ENCODE measurements around the gene HTR2B.
A peak's percentile ranks its signal among the peaks of the same experiment; 100 is the strongest.

HTR2B gene

DNA sequence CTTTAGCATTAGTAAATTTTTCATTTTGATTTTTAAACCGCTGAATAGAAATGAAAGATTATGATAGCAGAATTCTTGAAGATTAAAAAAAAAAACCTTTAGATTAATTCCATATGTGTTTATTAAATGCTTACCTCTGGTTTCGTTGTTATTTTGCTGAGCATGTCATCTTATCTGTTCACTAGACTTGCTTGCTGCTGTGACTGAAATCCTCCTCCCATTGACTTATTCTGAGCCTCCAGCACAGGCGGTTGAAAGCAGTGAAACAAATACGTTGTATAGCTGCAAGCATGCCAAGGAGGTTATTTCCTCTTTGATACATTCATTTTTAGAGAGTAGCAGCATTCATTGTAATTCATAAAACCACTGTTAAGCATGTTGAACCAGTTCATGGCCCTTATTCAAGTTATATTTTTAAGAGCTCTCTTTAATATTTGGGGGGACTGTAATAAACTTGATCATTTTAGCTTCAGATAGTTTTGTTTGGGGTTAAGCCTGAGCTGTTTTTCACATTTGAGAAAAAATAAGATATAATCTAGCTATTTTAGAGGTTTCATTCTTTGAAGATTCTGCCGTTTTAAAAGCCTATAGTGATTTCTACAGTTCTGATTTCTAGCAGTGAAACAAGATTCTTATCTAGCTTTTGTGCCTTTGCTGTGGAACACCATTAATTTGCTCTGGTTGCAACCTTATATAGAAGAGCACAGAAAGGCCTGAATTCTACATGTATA, at the start of gene HTR2B:
Gene HTR2B, minus strand, starts transcription at position 205 of the 731 bp plus-strand sequence. CDS start 1,278 bp downstream, outside the sequence.
- peaks cover 60% of the 10 kb centered on the region for H3K4me1 Mint-ChIP-seq
- no peak for TF ChIP-seq CTCF (IDR thresholded peaks at IDR 0.05; ENCODE audit: unreplicated experiment in 3 of 3)
- H3K4me3 Mint-ChIP-seq, result peak within 1 kb of the TSS; percentile 49 to 84 (median 66)
- H3K27ac Mint-ChIP-seq, result peak within 1 kb of the TSS; percentile 79 to 96 (median 90)
- no peaks in the 10 kb centered on the region for H3K9me3 Mint-ChIP-seq
- H3K27me3 Mint-ChIP-seq (ENCODE audit: low read depth), result no peaks in the 10 kb centered on the region
- no peaks in the 10 kb centered on the region for H3K36me3 Mint-ChIP-seq (ENCODE audit: low read depth)

DNA sequence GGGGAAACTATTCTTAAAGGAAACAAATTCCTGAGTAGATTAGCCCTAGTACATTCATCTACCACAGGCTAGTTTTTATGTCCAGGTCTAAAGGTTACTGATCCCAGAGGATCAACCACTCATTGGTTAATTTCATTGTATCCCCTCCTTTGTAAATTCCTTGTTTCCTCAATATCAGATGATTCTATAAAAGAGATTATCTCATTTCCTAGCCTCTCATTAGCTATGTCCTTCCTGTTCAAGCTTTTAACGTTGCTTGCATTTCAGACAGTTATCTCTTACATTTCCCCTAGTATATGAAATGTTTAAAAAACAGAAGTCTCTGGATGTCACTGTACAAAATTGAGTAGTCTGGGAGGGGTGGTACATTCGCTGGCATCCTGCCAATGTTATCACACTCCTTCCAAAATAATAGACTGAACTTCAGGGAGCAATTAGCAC, 49.4 kb upstream of the HTR2B start:
- H3K27me3 Mint-ChIP-seq (ENCODE audit: low read depth), result no peaks in the 10 kb centered on the region
- peaks cover 67% of the 10 kb centered on the region for H3K36me3 Mint-ChIP-seq (ENCODE audit: low read depth)
- no peak overlapping the region for H3K4me3 Mint-ChIP-seq
- H3K4me1 Mint-ChIP-seq, result peaks cover 17% of the 10 kb centered on the region
- no peaks in the 10 kb centered on the region for H3K9me3 Mint-ChIP-seq
- no peak for TF ChIP-seq CTCF (IDR thresholded peaks at IDR 0.05; ENCODE audit: unreplicated experiment in 3 of 3)
- H3K27ac Mint-ChIP-seq, result peak overlapping the region in 2 of 3 experiments; percentile 41 to 49

GRCh38 chr2:231172025-231172424, 47.2 kb upstream of the HTR2B start:
- Mint-ChIP-seq H3K36me3 (ENCODE audit: low read depth) (peaks cover 77% of the 10 kb centered on the region), H3K27ac (no peak overlapping the region), H3K4me3 (no peak overlapping the region), H3K9me3 (no peaks in the 10 kb centered on the region), H3K4me1 (peaks cover 20% of the 10 kb centered on the region), H3K27me3 (ENCODE audit: low read depth) (no peaks in the 10 kb centered on the region)
- TF ChIP-seq CTCF (IDR thresholded peaks at IDR 0.05; ENCODE audit: unreplicated experiment in 3 of 3), result no peak

GRCh38 chr2:231170055-231170454, 45.2 kb upstream of the HTR2B start:
- Mint-ChIP-seq H3K9me3 (no peaks in the 10 kb centered on the region), H3K4me1 (peaks cover 22% of the 10 kb centered on the region), H3K4me3 (no peak overlapping the region), H3K27me3 (ENCODE audit: low read depth) (no peaks in the 10 kb centered on the region), H3K27ac (peak overlapping the region; percentile 30 to 61 (median 45)), H3K36me3 (ENCODE audit: low read depth) (peaks cover 78% of the 10 kb centered on the region)
- no peak for TF ChIP-seq CTCF (IDR thresholded peaks at IDR 0.05; ENCODE audit: unreplicated experiment in 3 of 3)

GRCh38 chr2:231169488-231169887, 44.6 kb upstream of the HTR2B start:
- Mint-ChIP-seq H3K4me1 (peaks cover 27% of the 10 kb centered on the region), H3K4me3 (no peak overlapping the region), H3K36me3 (ENCODE audit: low read depth) (peaks cover 78% of the 10 kb centered on the region), H3K27ac (peak overlapping the region; percentile 30 to 61 (median 45)), H3K9me3 (no peaks in the 10 kb centered on the region), H3K27me3 (ENCODE audit: low read depth) (no peaks in the 10 kb centered on the region)
- TF ChIP-seq CTCF (IDR thresholded peaks at IDR 0.05; ENCODE audit: unreplicated experiment in 3 of 3), result no peak
